Astrocyte of the hippocampus (primary cell): ENCODE data around the gene STOX2.

Experiments used
- DNase-seq: peaks from one replicate; pipeline ENCODE4 v3.0.0; 2011; ENCODE audit warnings: low read depth, low spot score

The STOX2 gene

DNA sequence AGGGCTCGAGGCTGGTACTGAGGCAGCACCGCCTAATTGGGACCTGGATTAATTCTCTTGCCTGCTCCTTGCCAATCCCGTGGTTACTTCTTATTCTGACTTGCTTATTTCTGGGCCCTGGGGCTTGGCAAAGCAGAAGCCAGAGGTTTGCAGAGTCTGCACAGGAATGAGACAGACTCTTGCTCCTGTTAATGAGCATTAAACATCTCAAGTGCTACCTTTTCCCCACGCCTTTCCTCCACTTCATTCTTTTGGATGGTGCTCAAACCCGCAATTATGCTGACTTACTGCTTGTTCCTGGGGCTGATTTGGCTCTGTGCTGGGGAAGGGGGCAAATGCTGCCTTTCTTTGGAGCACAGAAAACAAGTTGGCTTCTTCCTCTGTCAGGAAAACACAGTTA lies 16.5 kb upstream of the STOX2 start:
- DNase-seq, result peak; percentile 79

DNA sequence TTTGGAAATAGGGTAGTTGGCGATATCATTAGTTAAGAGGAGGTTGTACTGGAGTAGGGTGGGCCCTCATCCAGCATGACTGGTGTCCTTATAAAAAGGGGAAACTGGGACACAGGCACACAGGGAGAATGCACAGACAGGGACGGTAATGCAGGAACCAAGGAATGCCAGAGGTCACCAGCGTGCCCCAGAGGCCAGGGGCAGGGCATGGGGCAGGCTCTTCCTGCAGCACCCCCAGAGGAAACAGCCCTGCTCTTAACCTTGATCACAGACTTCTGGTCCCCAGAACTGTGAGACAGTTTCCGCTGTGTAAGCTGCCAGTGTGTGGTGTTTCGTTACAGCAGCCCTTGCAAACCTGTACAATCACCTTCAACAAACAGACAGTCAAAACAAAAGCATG lies 15.9 kb upstream of the STOX2 start:
- DNase-seq, result no peak

DNA sequence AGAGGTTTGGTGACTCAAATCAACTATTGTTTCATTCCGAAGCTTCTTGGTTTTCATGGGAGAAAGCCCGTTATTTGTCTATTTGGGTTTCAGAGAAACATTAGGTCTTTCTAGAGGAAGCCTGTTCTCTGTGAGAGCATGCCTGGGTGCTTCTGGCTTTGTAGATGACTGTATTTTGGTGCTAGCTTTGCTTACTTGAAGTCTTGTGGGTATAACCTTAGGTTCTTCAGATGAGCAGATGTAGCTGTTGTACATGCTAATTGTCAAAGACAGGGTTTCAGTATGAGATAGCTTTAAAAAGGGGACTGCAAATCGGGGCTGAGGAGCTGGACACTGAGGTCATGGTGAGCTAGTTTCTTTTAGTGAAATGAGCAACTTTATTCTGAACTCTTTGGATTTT lies 7.9 kb upstream of the STOX2 start:
- DNase-seq, result no peak

DNA sequence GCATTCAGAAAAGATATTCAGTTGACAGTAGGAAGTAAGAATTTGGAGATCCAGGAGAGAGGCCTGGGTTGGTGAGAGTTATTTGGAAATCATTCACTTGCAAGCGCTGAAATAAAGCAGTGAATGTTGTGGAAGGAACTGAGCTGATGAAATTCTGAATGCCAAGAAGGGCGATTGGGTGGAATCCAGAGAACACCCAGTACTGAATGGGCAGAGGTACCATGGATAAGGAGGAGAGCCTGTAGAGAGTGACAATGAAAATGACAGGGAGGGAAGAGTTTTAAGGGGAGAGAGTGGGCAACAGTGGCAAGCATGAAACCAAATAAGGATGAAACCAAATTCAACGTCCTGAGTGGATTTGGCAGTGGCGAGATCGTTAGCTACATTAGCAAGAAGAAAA lies 6.7 kb upstream of the STOX2 start:
- DNase-seq, result no peak

DNA sequence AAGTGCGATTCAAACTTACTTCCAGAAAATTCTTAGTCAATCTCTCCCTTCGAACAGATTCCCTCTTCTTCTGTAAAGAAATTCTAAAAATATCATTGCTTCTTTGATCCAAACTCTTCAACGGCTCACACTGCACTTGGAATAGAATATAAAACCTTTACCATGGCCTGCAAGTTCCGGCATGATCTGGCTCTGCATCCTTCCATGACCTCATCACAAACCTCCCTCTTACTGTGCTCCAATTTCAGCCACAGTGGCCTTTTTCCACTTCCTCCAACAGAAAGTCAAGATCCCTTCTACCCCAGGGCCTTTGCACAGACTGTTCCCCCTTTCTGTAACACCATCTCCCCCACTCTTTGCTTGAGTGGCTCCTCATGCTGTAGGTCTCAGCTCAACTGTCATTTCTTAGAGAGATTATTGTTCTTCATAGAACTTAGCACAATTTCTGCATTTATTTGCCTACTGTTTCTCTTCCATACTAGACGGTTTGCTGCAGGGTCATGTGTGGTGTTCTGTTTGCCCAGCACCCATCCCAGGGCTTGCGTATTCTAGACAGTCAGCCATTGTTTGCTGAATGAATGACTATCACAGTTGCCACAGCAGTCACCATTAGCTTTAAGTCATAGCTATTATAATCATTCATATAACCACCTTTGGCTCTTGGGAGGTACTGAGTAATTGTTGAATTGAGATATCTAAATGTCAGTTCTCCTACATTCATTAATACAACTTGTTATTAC lies 1.9 kb upstream of the STOX2 start:
- no peak for DNase-seq

DNA sequence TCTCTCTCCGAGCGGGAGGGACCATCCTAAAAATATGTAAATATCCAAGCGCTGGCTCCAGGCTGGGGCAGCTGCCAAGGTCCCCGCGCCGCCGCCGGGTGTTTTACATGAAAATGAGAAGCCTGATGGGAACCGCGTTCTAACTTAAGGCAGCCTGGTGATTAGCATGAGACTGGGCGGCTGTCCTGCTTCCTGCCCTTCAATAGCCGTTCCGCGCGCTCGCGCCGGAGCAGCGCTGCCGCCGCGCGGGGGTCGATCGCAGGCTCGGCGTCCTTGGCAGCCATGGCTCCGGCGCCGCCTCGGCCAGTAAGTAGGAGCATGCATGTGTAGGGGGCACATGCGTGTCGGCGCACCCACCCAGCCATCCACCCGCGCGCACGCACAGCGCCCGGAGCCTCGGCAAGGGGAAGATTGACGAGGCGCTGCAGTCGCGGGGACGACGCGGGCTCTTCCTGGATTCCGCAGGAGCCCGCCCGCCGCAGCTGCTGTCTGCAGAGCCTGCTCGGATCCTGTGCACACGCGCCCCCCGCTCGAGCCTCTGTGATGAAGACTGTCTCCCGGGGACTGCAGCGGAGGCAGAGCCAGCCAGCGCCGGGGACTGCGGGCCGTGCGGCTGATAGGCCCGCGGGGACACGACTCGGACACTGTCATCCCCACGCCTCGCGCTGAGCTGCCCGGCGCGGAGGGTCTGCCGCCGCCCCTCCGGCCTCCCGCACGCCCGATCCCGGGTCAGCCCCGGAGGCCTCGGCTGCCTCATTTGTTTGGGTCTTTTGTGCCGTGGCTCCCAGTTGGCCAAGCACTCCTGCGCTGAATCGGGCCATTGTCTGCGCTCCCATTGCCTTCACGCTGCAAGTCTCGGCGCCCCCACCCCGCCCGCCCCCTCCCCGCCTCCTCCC lies 734 bp downstream of the STOX2 start:
- DNase-seq, result peak; percentile 73

DNA sequence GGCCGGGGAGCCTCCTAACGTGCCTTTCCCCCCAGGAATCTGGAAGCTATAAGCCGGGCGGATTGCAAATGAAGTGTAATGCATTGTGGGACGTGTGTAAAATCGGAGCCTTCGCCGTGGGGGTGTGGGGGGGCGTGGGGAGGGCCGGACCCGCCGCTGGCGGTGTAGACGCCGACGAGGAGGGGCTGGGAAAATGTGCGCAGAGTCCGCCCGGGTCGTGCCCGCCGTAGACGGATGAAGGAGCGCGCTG lies 1.3 kb downstream of the STOX2 start:
- no peak for DNase-seq

DNA sequence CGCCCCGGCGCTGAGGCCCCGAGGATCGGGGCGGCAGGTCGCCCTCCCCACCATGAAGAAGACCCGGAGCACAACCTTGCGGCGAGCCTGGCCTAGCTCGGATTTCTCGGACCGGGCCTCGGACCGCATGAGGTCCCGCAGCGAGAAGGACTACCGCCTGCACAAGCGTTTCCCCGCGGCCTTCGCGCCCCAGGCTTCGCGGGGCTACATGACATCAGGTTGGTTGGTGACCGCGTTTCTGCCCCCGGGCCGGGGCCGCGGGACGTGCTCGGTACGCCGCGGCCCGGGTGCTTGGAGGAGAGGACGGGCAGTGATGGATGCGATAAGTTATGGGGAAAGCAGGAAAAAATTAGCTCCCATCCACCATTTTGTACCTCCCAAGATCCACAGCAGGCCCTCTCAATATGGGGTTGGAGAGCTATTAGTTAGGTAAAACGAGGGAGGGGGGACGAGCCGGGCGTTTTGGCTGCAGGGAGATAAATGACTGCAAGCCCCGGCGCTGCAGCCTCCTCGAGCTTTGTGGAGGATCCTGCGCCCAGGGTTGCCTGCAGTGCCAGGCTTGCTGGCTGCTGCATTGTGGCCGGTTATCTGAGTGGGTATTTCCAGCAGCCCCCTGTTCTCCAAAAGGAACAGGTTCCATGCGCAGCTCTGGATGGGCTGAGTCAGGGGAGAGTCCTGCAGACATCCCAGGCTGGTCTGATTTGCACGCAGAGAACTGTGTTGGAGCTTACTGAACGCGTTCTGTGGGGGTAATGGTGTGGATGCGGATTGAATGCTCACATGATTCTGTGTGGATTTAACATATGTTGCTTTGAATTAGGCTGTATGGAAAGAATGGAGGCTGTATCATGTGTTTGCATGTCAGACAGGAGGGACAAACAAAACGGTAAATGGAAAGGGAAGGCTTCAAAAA lies 1.9 kb downstream of the STOX2 start:
- peak; percentile 54 for DNase-seq

DNA sequence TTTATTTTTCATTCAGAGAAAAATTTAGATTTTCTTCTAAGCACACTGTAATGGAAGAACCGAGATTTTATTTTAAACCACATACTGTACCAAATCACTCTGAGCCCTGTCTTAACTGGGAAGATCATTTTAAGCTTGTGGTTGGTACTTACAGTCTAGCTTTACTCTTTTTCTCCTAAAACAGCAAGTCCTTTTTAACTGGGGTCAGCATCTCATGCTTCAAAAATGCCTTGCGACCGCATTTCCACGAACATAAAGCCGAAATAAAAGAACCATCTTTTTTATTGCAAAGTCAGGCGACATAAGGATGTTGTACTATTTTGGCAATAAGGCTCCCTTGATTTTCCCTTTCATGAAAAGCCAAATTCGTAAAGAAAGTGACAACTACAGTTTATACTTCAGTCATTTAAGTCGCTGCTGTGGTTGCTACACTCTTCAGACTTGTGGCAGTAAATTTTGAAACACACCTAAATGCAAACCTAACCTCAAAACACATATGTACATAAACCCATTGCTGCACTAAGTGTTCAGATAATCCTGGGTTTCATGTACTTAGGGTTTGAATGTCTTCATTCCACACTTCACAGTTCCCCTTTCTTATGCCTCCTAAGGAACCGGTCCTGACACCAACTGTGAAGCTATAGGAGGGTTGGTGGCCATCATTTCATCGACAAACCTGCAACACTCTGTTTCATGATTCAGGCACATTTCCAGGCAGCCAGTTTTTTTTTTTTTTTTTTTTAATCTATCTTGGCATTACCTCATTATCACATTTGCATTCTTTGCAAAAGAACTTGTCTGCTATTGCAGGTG lies 3.0 kb downstream of the STOX2 start:
- DNase-seq, result peak; percentile 33

DNA sequence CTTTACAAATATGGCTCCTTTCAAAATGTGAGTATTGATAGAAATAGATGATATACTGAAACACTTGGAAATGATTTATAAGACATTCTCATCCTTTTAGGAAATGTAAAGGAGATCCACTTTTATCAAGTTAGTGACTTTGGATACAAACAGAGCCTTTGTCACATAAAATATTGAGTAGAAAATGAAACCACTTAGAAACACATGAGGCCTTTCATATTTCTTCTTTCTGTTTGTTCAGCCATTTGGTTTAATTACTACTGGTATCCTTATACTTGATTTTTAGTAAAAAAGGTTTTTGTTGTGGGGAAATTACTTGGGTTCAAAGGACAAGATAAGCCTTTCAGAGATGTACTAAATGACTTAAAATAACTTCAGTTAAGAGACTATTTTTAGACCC lies 4.1 kb downstream of the STOX2 start:
- no peak for DNase-seq

DNA sequence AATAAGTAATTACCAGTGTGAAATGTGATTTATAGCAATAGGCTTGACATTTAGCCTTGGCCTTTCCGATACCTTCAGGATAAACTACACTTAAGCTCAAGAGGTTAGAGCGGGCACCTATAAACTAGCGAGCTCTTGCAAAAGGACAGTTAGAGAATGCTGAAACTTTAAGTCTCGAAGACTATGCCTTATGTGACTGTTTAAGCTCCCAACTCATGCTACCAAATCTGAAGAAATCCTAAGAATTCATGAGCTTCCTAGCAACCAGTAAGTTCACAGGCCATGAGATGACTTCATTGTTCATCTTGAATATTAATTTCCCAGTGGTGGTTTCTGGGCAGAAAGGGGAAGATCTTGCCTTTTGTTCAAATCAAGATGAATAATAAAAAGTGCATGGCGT lies 4.7 kb downstream of the STOX2 start:
- DNase-seq, result no peak

DNA sequence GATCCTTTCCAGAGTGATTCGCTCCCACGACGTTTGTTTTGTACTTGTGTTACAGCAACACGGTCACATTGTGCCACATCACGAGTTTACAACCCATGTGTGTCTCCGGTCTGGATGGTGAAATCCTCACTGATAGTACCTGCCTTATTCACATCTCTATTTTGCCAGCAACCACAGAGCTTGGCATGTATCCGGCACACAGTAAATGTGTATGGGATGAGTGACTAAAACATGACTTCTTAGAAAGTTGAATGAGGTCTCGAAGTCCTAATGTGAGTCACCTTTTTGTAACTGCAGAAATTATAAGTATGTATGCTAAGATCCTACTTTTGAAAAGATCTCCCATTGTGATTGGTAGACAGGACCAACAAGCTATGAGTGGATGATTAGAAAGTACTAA lies 7.5 kb downstream of the STOX2 start:
- DNase-seq, result peak; percentile 55

DNA sequence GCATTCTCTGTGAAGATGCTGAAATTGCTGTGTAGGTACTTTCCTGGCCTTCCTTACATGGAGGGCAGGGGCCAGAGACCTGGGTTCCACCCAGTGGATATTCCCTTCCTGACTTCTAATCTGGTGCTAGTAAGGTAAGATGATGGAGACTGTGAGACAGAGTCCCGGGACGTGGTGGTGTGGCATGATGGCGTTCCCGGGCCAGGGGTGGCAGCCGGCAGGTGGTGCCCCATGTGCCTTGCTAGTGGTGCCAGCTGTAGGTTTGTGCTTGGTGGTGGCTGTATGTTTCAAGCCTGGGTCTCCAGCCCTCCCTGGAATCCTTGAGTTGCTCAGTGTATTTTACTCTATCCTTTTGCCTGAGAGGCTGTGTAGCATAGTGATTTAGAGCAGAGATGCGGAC lies 10.9 kb downstream of the STOX2 start:
- no peak for DNase-seq

DNA sequence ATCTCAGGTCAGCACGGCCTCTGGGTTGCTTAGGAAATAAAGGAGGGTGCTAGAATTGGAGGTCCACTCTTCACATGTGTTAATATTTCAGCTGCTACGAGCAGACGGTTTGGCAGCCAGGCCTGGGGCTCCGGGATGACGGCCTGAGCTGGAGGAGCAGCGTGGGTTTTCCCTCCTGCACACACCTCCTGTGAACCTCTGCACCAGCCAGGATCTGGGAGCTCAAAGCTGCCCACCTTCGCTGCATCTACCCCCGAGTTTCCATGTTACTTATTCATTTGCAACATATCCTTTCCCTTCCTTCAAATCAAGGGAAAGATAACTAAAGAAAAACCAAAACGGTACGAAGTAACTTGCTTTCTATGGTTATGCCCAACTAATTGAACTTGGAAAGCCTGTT lies 13.6 kb downstream of the STOX2 start:
- no peak for DNase-seq

DNA sequence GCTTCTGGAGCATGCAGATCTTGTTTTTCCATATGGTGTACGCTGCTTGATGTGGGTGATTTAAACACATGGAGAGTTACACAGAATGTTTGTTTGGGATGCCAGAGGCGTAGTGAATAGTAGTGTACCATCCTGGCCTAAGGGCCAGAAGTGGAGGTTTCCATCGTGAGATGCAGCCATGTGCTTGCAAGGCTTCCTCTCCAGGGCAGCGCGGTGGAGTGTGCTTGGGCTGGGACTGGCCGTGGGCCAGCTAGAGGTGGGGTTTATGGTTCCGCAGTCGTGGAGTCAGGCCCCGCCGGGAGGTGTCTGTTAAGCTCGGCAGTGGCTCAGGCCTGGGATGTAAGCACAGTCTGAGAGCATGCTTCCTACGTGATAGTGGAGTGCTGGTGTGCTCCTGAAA lies 14.0 kb downstream of the STOX2 start:
- DNase-seq, result no peak

DNA sequence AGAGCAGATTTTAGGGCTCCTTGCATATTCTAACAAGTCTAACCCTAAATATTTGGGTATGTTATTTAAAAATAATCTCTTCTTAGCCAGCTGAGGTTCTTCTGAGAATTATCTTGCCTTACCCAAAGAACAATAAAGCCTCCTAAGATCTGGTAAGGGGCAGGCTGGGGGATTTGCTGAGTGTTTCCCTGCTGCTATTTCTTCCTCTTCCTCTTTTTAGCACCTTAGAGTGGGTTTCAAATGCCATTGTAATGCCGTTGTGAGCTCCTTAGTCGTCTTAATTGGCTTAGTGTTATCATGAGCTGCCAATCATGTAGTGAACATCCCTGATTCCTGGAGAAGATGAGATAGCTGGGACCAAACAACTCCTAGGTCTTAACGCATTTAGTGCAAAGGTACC lies 15.4 kb downstream of the STOX2 start:
- DNase-seq, result no peak

DNA sequence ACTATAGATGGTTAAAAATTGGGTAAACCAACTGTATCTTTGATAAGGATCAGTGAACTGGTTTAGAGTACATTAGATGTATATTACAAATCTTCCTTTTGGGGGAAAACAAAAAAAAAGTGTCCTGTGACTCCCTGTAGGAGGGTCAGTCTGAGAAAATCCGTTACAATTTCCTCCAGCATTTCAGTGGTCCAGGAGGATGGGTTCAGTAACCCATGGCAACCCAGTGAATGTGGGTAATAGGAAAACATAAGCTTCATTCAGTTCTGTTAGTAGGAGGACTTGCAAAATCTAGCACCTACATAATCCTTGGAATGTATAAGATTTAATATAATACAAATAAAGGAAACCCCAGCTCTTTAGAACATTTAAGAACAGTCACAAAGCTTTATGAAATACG lies 16.2 kb downstream of the STOX2 start:
- no peak for DNase-seq

DNA sequence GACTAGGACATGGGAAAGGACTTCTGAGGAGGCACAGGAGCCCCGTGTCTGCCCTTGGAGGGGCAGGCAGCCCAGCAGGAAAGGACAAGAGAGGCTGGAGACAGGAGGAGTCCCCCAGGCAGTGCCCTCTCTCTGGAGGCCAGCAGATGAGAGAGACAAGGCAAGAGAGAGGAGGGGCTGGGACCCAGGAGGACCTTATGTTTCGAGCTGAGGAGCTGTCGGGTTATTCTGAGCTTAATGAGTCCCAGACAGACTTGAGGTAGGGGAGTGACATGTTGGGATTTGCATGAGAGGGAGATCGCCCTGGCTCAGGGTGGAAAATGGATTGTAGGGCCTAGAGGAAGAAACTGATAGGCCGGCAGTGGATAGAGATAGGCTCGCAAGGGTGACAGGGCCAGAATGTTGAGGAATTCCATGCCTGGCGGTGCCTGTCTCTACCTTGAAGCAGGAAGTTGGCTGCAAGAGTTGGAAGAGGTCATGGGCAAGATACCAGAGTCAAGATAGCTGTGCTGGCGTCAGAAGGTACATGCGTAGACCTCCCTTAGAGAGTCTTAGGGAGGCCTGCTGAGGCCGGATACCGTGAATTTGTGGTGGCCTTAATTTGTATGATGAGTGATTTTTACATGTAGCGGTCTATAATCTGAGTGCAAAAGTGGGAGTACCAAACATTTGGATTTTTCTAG lies 19.4 kb downstream of the STOX2 start:
- no peak for DNase-seq

DNA sequence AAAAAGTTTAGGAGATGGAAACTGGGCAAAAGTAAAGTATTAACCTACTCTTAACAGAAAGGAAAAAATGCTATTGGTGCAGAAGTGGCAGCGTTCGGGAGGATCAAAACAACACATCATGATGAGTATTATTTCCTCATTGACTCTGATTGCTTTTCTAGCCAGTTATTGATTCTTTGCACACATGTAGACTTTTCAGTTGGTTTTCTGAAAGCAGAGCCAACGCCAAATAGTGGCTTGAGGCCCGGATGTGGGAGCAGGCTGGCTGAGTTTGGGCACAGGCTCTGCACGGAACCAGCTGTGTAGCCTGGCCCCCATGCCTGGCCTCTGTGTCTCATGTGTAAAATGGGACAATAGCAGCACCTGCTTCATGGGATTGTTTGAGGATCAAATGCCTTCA lies 21.8 kb downstream of the STOX2 start:
- DNase-seq, result no peak

DNA sequence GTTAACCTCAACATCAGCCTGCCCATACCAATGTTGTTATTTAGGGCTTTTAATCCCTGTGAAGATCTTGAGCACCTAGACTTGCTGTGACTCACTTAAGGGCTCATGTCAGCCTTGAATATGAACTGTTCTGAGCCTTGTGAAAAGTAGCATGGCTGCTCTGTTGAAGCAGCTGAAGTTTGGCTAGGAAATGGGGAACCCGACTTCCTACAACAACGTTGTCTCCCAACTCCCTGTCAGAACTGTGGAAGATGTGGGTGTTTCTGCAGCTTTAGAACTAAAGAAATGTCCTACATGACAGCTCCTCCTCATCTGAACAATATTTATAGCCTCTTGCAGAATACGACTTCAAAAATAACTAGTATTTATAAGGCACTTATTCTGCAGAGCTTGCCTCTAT lies 27.5 kb downstream of the STOX2 start:
- no peak for DNase-seq

DNA sequence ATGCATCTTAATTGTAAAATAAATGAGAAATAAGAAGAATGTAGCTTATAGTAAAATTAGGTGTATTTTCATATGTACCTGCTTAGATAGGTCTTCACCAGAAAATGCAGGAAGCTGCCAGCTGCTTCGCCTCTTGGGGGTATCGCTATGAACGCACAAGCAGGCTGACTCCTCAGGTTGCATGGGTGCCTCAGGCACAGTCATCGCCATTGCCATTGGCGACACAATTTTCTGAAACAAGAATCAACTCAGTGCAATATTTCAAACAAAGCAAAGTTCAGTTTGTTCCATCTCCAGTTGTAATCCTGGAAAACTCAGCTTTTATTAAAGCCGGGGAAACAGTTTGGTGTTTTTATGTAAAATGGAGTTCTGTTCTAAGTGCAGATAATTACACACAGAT lies 29.7 kb downstream of the STOX2 start:
- DNase-seq, result no peak
